OCI-LY7 (cell line): ENCODE results near the gene TMEM107. TPM values are rescaled to one million over a fixed set of nuclear protein-coding genes. Genes with fewer than 3 reads are reported as not detected.
A peak's percentile ranks its signal among the peaks of the same experiment; 100 is the strongest.

Experiments used
- BruUV-seq: library from RNA; stranded (reverse); fragments of 400-500 nt; replicated peaks from 2 replicates; lab custom pipeline; 2021; lab: Mats Ljungman, UMichigan
- CTCF ChIA-PET: fragments of 300-600 bp; sonication (Branson Sonifier 250); formaldehyde crosslinking; loops from one replicate; lab custom pipeline; 2022; ENCODE audit warnings: antibody characterized with exemption; ENCODE audit not compliant: unreplicated experiment; lab: Charles Lee
- POLR2A ChIA-PET: fragments of 300-600 bp; sonication (Branson Sonifier 250); formaldehyde crosslinking; loops from one replicate; lab custom pipeline; 2022; ENCODE audit warnings: antibody characterized with exemption; lab: Charles Lee
- DNase-seq: peaks from one replicate; pipeline ENCODE4 v3.0.0-alpha.2; 2015; ENCODE audit warnings: low spot score
- H2AFZ ChIP-seq: fragments of 200-600 bp; sonication (generic), shearing (Covaris generic); 2 replicates; pipeline ENCODE4 v1.6.1; 2014; ENCODE audit warnings: mild to moderate bottlenecking, antibody characterized with exemption, low read length, moderate library complexity
- H3K27ac ChIP-seq: fragments of 200-600 bp; sonication (generic); 2 replicates; pipeline ENCODE4 v1.5.1; 2014; ENCODE audit warnings: mixed run types, low read depth, mild to moderate bottlenecking, moderate library complexity, low read length, inconsistent platforms; ENCODE audit not compliant: poor library complexity, severe bottlenecking
- H3K36me3 ChIP-seq: fragments of 200-600 bp; sonication (generic); 2 replicates; pipeline ENCODE4 v1.6.1; 2014; ENCODE audit warnings: mild to moderate bottlenecking, antibody characterized with exemption, low read length, moderate library complexity, mixed read lengths; ENCODE audit not compliant: insufficient read depth
- H3K4me1 ChIP-seq: fragments of 200-600 bp; sonication (generic); 2 replicates; pipeline ENCODE4 v1.5.1; 2014; ENCODE audit warnings: mild to moderate bottlenecking, low read length; ENCODE audit not compliant: insufficient read depth, poor library complexity, severe bottlenecking
- H3K4me2 ChIP-seq: fragments of 200-600 bp; sonication (generic); 2 replicates; pipeline ENCODE4 v1.6.1; 2014; ENCODE audit warnings: mild to moderate bottlenecking, low read length
- H3K4me3 ChIP-seq: fragments of 200-600 bp; sonication (generic); 2 replicates; pipeline ENCODE4 v1.5.1; 2014; ENCODE audit warnings: mild to moderate bottlenecking, low read depth, low read length; ENCODE audit not compliant: poor library complexity, severe bottlenecking
- H3K79me2 ChIP-seq: fragments of 200-600 bp; sonication (generic); 2 replicates; pipeline ENCODE4 v1.6.1; 2016; ENCODE audit warnings: low read depth, mild to moderate bottlenecking, low read length, moderate library complexity, mixed read lengths; ENCODE audit not compliant: insufficient read depth
- H3K9me2 ChIP-seq: fragments of 200-600 bp; sonication (generic); 2 replicates; pipeline ENCODE4 v1.6.1; 2016; ENCODE audit warnings: mild to moderate bottlenecking, low read length, mixed read lengths; ENCODE audit not compliant: insufficient read depth
- H3K9me3 ChIP-seq: fragments of 200-600 bp; sonication (generic); 2 replicates; pipeline ENCODE4 v1.6.1; 2014; ENCODE audit warnings: mild to moderate bottlenecking, mixed run types, low read length, mixed read lengths
- H4K20me1 ChIP-seq: fragments of 200-600 bp; sonication (generic); 2 replicates; pipeline ENCODE4 v1.6.1; 2014; ENCODE audit warnings: mild to moderate bottlenecking, antibody characterized with exemption, low read length, moderate library complexity, mixed read lengths; ENCODE audit not compliant: insufficient read depth
- EZH2phosphoT487 ChIP-seq: fragments of 200-600 bp; sonication (generic); IDR thresholded peaks from 2 replicates; pipeline ENCODE4 v1.6.1; 2018; ENCODE audit warnings: low read depth, borderline replicate concordance, mild to moderate bottlenecking, mixed run types, antibody characterized with exemption, low read length, moderate library complexity, mixed read lengths
- intact Hi-C: fragments of 100-400 bp; cut with micrococcal nuclease; formaldehyde crosslinking; loops from one replicate; pipeline ENCODE4 v1.10.0; 2022; ENCODE audit not compliant: unreplicated experiment
- total RNA-seq, 2 experiments: library from RNA; depleted of rRNA in 1 of 2; stranded (reverse); fragments of >200 nt in 1 of 2; shearing (Covaris generic) in 1 of 2; gene quantifications; 2 replicates each; pipeline ENCODE4 v1.2.3, GENCODE V29; 2014 to 2022
- TF ChIP-seq, protein P1 (sequence below): fragments of 200-600 bp; sonication (generic); conservative IDR thresholded peaks from 2 replicates; pipeline ENCODE4 v1.5.1; 2014; ENCODE audit warnings: mild to moderate bottlenecking, antibody characterized with exemption, low read length, moderate library complexity, mixed read lengths

TMEM107 gene
- total RNA-seq, 2 experiments from 2014 or later, result 43.9 to 57.0 TPM

DNA sequence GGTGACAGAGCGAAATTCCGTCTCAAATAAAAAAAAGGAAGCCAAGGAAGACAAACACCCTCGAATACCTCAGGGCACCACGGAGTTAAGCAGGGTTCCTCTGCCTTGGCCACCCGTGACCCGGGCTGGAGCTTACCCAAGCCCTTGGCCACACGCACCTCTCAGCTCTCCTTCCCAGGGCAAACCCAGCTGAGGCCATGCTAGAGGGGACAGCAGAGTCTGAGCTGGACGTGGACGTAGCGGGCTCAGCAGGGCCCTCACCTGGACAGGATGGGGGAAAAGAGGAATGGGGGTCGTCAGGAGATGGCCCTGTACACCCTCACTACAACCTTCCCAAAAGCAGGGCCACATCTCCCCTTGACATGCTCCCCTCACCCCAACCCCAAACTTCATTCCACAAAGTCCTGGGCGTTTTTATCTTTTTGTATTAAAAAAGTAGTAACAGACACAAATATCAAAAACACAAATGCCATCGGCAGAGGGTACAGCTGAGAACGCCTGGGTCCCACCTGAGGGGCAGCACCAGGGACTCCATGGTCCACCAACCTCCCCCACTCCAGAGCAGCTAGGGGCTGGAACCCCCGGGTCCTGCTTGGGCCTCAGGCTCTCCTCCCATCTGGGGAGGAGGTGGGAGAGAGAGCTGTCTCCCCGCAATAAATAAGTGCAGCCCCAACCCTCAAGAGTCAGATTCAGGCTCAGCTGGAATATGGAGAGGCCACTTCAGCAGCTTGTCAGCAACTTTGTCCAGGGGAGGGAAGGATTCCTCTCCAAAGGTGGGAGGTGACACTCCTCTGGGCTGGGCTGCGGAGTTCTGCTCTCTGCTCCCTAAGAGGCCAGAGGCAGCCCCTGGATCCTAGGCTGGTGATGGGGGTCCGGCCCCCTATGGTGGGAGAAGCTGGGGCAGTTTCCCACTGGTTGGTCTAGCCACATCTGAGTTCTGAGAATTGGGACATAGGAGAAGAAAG lies 35.8 kb downstream of the TMEM107 start:
- no peak overlapping the region for H3K4me2 ChIP-seq
- POLR2A ChIA-PET, result interaction anchor here (0.8 to 1.4 kb wide), 2 partner anchors 8 to 10 kb away, joined by 3 to 4 read pairs; no protein-coding TSS in a partner anchor

DNA sequence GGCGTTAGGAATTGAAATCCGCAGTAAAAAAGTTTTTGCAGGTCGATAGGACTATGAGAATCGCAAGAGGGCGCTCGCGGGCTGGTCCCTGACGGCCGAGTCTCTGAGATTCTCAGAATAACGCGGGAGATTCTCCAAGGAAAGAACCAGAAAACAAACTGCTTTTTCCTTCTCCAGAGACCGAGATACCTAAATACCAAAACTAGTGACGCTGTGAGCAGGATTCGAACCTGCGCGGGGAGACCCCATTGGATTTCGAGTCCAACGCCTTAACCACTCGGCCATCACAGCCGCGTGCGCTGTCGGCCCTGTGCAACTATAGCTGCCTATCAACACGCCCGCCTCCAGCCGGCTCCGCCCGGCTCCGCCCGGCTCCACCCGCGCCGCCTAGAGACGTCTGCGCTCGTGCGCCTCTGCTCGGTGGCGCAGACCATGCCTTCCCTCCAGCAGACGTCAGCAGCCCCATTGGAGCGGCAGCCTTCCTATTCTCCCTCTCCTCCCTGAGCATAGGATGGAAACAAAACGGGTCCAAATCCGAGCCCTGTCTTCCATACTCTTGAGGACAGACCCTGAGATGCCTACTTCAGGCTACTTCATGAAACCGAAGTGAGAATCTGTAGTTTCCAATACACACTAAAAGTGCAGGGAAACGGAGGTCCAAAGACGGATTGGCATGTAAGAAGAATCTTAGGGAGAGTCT lies 37.4 kb downstream of the TMEM107 start:
- H3K4me2 ChIP-seq, result peak overlapping the region; percentile 89
- ChIA-PET POLR2A (interaction anchor here (1.4 to 2.3 kb wide), 2 partner anchors 12 to 19 kb away, joined by 3 to 7 read pairs; no protein-coding TSS in a partner anchor), CTCF (no interaction called here)
- H4K20me1 ChIP-seq, result no peaks in the 10 kb centered on the region
- peaks cover 18% of the 10 kb centered on the region for H3K4me1 ChIP-seq
- H3K27ac ChIP-seq, result peak overlapping the region; percentile 74
- peak overlapping the region; percentile 70 for H3K4me3 ChIP-seq
- H3K9me2 ChIP-seq, result no peaks in the 10 kb centered on the region
- peaks cover 25% of the 10 kb centered on the region; the same call in 1 of the 2 replicates for H3K36me3 ChIP-seq
- no peak for TF ChIP-seq EZH2phosphoT487
- TF ChIP-seq, protein P1, sequence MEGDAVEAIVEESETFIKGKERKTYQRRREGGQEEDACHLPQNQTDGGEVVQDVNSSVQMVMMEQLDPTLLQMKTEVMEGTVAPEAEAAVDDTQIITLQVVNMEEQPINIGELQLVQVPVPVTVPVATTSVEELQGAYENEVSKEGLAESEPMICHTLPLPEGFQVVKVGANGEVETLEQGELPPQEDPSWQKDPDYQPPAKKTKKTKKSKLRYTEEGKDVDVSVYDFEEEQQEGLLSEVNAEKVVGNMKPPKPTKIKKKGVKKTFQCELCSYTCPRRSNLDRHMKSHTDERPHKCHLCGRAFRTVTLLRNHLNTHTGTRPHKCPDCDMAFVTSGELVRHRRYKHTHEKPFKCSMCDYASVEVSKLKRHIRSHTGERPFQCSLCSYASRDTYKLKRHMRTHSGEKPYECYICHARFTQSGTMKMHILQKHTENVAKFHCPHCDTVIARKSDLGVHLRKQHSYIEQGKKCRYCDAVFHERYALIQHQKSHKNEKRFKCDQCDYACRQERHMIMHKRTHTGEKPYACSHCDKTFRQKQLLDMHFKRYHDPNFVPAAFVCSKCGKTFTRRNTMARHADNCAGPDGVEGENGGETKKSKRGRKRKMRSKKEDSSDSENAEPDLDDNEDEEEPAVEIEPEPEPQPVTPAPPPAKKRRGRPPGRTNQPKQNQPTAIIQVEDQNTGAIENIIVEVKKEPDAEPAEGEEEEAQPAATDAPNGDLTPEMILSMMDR, result peak; percentile 93
- no peaks in the 10 kb centered on the region for H3K9me3 ChIP-seq
- H3K79me2 ChIP-seq, result no peaks in the 10 kb centered on the region
- peak; percentile 95 for DNase-seq
- TSS peak; percentile 84 for BruUV-seq
- intact Hi-C loops, result loop anchor here (1.0 to 5.0 kb wide), 7 partner anchors 12 to 163 kb away; no protein-coding TSS in a partner anchor
- peak overlapping the region; percentile 66; the same call in 1 of the 2 replicates for H2AFZ ChIP-seq

More for the DNA sequence above, 35.8 kb downstream of the TMEM107 start:
- H3K4me3 ChIP-seq, result no peak overlapping the region
- DNase-seq, result no peak
- H3K79me2 ChIP-seq, result no peaks in the 10 kb centered on the region
- no peaks in the 10 kb centered on the region for H3K9me2 ChIP-seq
- H3K4me1 ChIP-seq, result peaks cover 18% of the 10 kb centered on the region
- H3K9me3 ChIP-seq, result no peaks in the 10 kb centered on the region
- TF ChIP-seq, protein P1, result no peak
- no peak for TF ChIP-seq EZH2phosphoT487
- no peak overlapping the region for H2AFZ ChIP-seq
- no TSS peak for BruUV-seq
- intact Hi-C loops, result no loop called here
- no peak overlapping the region for H3K27ac ChIP-seq
- CTCF ChIA-PET, result no interaction called here
- H4K20me1 ChIP-seq, result no peaks in the 10 kb centered on the region
- peaks cover 40% of the 10 kb centered on the region; the same call in 1 of the 2 replicates for H3K36me3 ChIP-seq
